SK-N-SH (cell line): ENCODE results near the gene MAP4K4. TPM values are rescaled to one million over a fixed set of nuclear protein-coding genes. Genes with fewer than 3 reads are reported as not detected.

ENCODE experiments used
- CTCF ChIA-PET: fragments of 300-600, 350-600 bp; formaldehyde crosslinking; extraction: SDS; loops from one replicate; lab custom pipeline; 2021; lab: Yijun Ruan, JAX
- POLR2A ChIA-PET: fragments of 350-600 bp; sonication (Branson Sonifier 250); formaldehyde crosslinking; extraction: SDS; loops from one replicate; lab custom pipeline; 2020; ENCODE audit warnings: antibody characterized with exemption, inconsistent platforms; lab: Yijun Ruan, JAX
- DNase-seq: peaks from one replicate; pipeline ENCODE4 v3.0.0; 2012
- H2AFZ ChIP-seq: fragments of 200-600 bp; sonication (generic); 2 replicates; pipeline ENCODE4 v1.8.1; 2016; ENCODE audit warnings: antibody characterized with exemption, mild to moderate bottlenecking, low read depth
- H3F3A ChIP-seq: fragments of 200-600 bp; sonication (generic); replicated peaks from 2 replicates; pipeline ENCODE3; 2016; ENCODE audit warnings: antibody characterized with exemption, mild to moderate bottlenecking; ENCODE audit not compliant: insufficient read depth
- H3K27ac ChIP-seq, 2 experiments: fragments of 200-500 bp in 1 of 2; fragments of 200-600 bp in 1 of 2; sonication (Bioruptor generic) in 1 of 2; sonication (generic), shearing (Covaris generic) in 1 of 2; 2 replicates each; pipeline versions ENCODE4 v1.5.1 to v1.6.1; 2014 to 2016; ENCODE audit warnings: low read depth in 2 of 2, inconsistent platforms in 1 of 2, low read length in 1 of 2, mild to moderate bottlenecking in 1 of 2, mixed read lengths in 1 of 2
- H3K27me3 ChIP-seq: fragments of 200-600 bp; sonication (generic), shearing (Covaris generic); 2 replicates; pipeline ENCODE4 v1.6.1; 2016; ENCODE audit warnings: mixed run types; ENCODE audit not compliant: insufficient read depth
- H3K36me3 ChIP-seq, 2 experiments: fragments of 200-500 bp in 1 of 2; fragments of 200-600 bp in 1 of 2; sonication (Bioruptor generic) in 1 of 2; sonication (generic) in 1 of 2; replicated peaks in 1 of 2; 2 replicates each; pipeline versions ENCODE3 to v1.5.1; 2014 to 2016; ENCODE audit warnings: low read length in 1 of 2, mild to moderate bottlenecking in 1 of 2; ENCODE audit not compliant: insufficient read depth in 2 of 2, control insufficient read depth in 1 of 2
- H3K4me1 ChIP-seq, 2 experiments: fragments of 200-500 bp in 1 of 2; fragments of 200-600 bp in 1 of 2; sonication (Bioruptor generic) in 1 of 2; sonication (generic), shearing (Covaris generic) in 1 of 2; 2 replicates each; pipeline versions ENCODE4 v1.5.1 to v1.6.1; 2014 to 2016; ENCODE audit warnings: low read depth in 1 of 2, low read length in 1 of 2, mixed run types in 1 of 2; ENCODE audit not compliant: insufficient read depth in 2 of 2, control insufficient read depth in 1 of 2
- H3K4me2 ChIP-seq: fragments of 200-600 bp; sonication (generic), shearing (Covaris generic); 2 replicates; pipeline ENCODE4 v1.6.1; 2017; ENCODE audit warnings: mixed run types
- H3K4me3 ChIP-seq, 2 experiments: fragments of 200-500 bp in 1 of 2; fragments of 200-600 bp in 1 of 2; sonication (Bioruptor generic) in 1 of 2; sonication (generic), shearing (Covaris generic) in 1 of 2; 2 replicates each; pipeline versions ENCODE4 v1.5.1 to v1.8.1; 2014 to 2016; ENCODE audit warnings: low read depth in 2 of 2, inconsistent platforms in 1 of 2, low read length in 1 of 2, mild to moderate bottlenecking in 1 of 2, mixed read lengths in 1 of 2, moderate library complexity in 1 of 2
- H3K79me2 ChIP-seq: fragments of 200-600 bp; sonication (generic); 2 replicates; pipeline ENCODE4 v1.8.1; 2017; ENCODE audit warnings: mild to moderate bottlenecking; ENCODE audit not compliant: insufficient read depth
- H3K9ac ChIP-seq: fragments of 200-600 bp; sonication (generic); 2 replicates; pipeline ENCODE4 v1.6.1; 2017; ENCODE audit warnings: mixed run types
- H3K9me2 ChIP-seq: fragments of 200-600 bp; sonication (generic); 2 replicates; pipeline ENCODE4 v1.6.1; 2017; ENCODE audit warnings: mixed run types
- H3K9me3 ChIP-seq: fragments of 200-600 bp; sonication (generic); 2 replicates; pipeline ENCODE4 v1.6.1; 2017; ENCODE audit warnings: mixed run types, mild to moderate bottlenecking, moderate library complexity
- H4K20me1 ChIP-seq: fragments of 200-600 bp; sonication (generic); 2 replicates; pipeline ENCODE4 v1.6.1; 2017; ENCODE audit warnings: mild to moderate bottlenecking, mixed run types; ENCODE audit not compliant: insufficient read depth
- CHD2 ChIP-seq: fragments of 150-350 bp; IDR thresholded peaks from 2 replicates; pipeline ENCODE4 v1.6.1; 2018; ENCODE audit warnings: low read length; ENCODE audit not compliant: partially characterized antibody
- CTCF ChIP-seq: fragments of 200-600 bp; sonication (generic); IDR thresholded peaks from 2 replicates; pipeline ENCODE4 v1.6.1; 2017; ENCODE audit warnings: antibody characterized with exemption, mild to moderate bottlenecking, moderate library complexity
- ELF1 ChIP-seq: IDR thresholded peaks from 2 replicates; pipeline ENCODE4 v1.4.0; 2012
- EZH2phosphoT487 ChIP-seq: fragments of 200-600 bp; sonication (generic); IDR thresholded peaks from 2 replicates; pipeline ENCODE4 v1.6.1; 2017; ENCODE audit warnings: low read depth, mixed run types, mild to moderate bottlenecking, antibody characterized with exemption, moderate library complexity, borderline replicate concordance
- FOSL2 ChIP-seq: IDR thresholded peaks from 2 replicates; pipeline ENCODE4 v1.4.0; 2012; ENCODE audit warnings: low read depth, mild to moderate bottlenecking, moderate library complexity, borderline replicate concordance
- FOXM1 ChIP-seq: IDR thresholded peaks from 2 replicates; pipeline ENCODE4 v1.4.0; 2012; ENCODE audit warnings: low read depth, mild to moderate bottlenecking
- GABPA ChIP-seq: IDR thresholded peaks from 2 replicates; pipeline ENCODE4 v1.4.0; 2012; ENCODE audit warnings: low read depth, mild to moderate bottlenecking
- GATA2 ChIP-seq: sonication (generic); formaldehyde crosslinking; IDR thresholded peaks from 2 replicates; pipeline ENCODE4 v1.5.0; 2020; ENCODE audit warnings: mild to moderate bottlenecking, missing genetic modification reagents
- JUND ChIP-seq: IDR thresholded peaks from 2 replicates; pipeline ENCODE4 v1.4.0; 2012
- MXI1 ChIP-seq: IDR thresholded peaks from 2 replicates; pipeline ENCODE4 v1.6.1; 2012; ENCODE audit warnings: mild to moderate bottlenecking, low read depth, low read length, improper control_type of control experiment
- NRF1 ChIP-seq: IDR thresholded peaks from 2 replicates; pipeline ENCODE4 v1.6.1; 2012; ENCODE audit warnings: low read depth, mild to moderate bottlenecking, low read length
- POLR2AphosphoS5 ChIP-seq: IDR thresholded peaks from 2 replicates; pipeline ENCODE4 v1.6.1; 2012; ENCODE audit warnings: low read depth, low read length
- RCOR1 ChIP-seq: fragments of 150-350 bp; IDR thresholded peaks from 2 replicates; pipeline ENCODE4 v1.6.1; 2017; ENCODE audit warnings: antibody characterized with exemption, low read length
- RFX5 ChIP-seq: IDR thresholded peaks from 2 replicates; pipeline ENCODE4 v1.6.1; 2012; ENCODE audit warnings: mild to moderate bottlenecking, improper control_type of control experiment, low read length
- RXRA ChIP-seq: IDR thresholded peaks from 2 replicates; pipeline ENCODE4 v1.4.0; 2012; ENCODE audit warnings: low read depth, mild to moderate bottlenecking, borderline replicate concordance
- SIN3A ChIP-seq: IDR thresholded peaks from 2 replicates; pipeline ENCODE4 v1.6.1; 2012; ENCODE audit warnings: low read depth, mild to moderate bottlenecking, low read length, moderate library complexity, borderline replicate concordance
- SMC3 ChIP-seq: IDR thresholded peaks from 2 replicates; pipeline ENCODE4 v1.6.1; 2012; ENCODE audit warnings: low read depth, low read length, improper control_type of control experiment
- TCF12 ChIP-seq: IDR thresholded peaks from 2 replicates; pipeline ENCODE4 v1.4.0; 2012
- TEAD4 ChIP-seq: IDR thresholded peaks from 2 replicates; pipeline ENCODE4 v1.4.0; 2012; ENCODE audit warnings: mild to moderate bottlenecking, borderline replicate concordance; ENCODE audit not compliant: insufficient read depth
- USF1 ChIP-seq: IDR thresholded peaks from 2 replicates; pipeline ENCODE4 v1.4.0; 2012; ENCODE audit warnings: low read depth, borderline replicate concordance
- USF2 ChIP-seq: fragments of 150-350 bp; IDR thresholded peaks from 2 replicates; pipeline ENCODE4 v1.6.1; 2017; ENCODE audit warnings: antibody characterized with exemption, low read length, low read depth, borderline replicate concordance
- YY1 ChIP-seq: IDR thresholded peaks from 2 replicates; pipeline ENCODE4 v1.4.0; 2012; ENCODE audit warnings: low read depth, mild to moderate bottlenecking
- ZBTB33 ChIP-seq: IDR thresholded peaks from 2 replicates; pipeline ENCODE4 v1.4.0; 2012; ENCODE audit warnings: low read depth, borderline replicate concordance
- WGBS: methylation state at CpG from one replicate; pipeline ENCODE4 v1.1.6; 2017; ENCODE audit warnings: low lambda C conversion rate; 5-methylcytosine and 5-hydroxymethylcytosine counted together
- polyA plus RNA-seq, 3 experiments: library from polyadenylated mRNA; depleted of rRNA; stranded (reverse); fragments of >200 nt; gene quantifications; 2 replicates each; pipeline ENCODE4 v1.2.3, GENCODE V29; 2012

Gene MAP4K4
- polyA plus RNA-seq, 1 of the 3 experiments (the other 2 are of a cell fraction), result 72.9 TPM

GRCh38 chr2:101874069-101874468 is 176.6 kb downstream of the MAP4K4 start:
- Histone ChIP-seq H3K9me2 (no peaks in the 10 kb centered on the region), H3K27me3 (no peaks in the 10 kb centered on the region), H3K9me3 (no peaks in the 10 kb centered on the region), H3F3A (peaks cover 6% of the 10 kb centered on the region), H4K20me1 (no peaks in the 10 kb centered on the region), H3K27ac (no peak overlapping the region), H2AFZ (no peak overlapping the region), H3K36me3 (peaks cover 88 to 91% of the 10 kb centered on the region in 2 experiments), H3K4me2 (no peak overlapping the region), H3K79me2 (no peaks in the 10 kb centered on the region), H3K4me1 (no peaks in the 10 kb centered on the region), H3K9ac (no peak overlapping the region)
- no peak for DNase-seq
- POLR2A ChIA-PET, result no interaction called here
- TF ChIP-seq JUND (no peak), POLR2AphosphoS5 (no peak), SIN3A (no peak), FOSL2 (no peak), USF2 (no peak), RFX5 (no peak), SMC3 (no peak), RXRA (no peak), YY1 (no peak), MXI1 (no peak), RCOR1 (no peak), TEAD4 (no peak), TCF12 (no peak), NRF1 (no peak), GABPA (no peak), FOXM1 (no peak)
- TF ChIP-seq, all 33 proteins: peak for 0
- H3K4me3 ChIP-seq, result no peak overlapping the region
- 98% methylated on average over 3 of the region's 3 CpGs for WGBS
- CTCF ChIA-PET, result interaction anchor here (0.5 to 1.5 kb wide), 12 partner anchors 10 to 562 kb away, joined by 3 to 7 read pairs (median 3); no protein-coding TSS in a partner anchor

- Histone ChIP-seq H2AFZ (no peak overlapping the region), H3K27me3 (no peaks in the 10 kb centered on the region), H3K9ac (no peak overlapping the region), H3K27ac (no peak overlapping the region), H3K9me2 (no peaks in the 10 kb centered on the region), H3K36me3 (peaks cover 72 to 82% of the 10 kb centered on the region in 2 experiments), H3K4me3 (no peak overlapping the region), H4K20me1 (peaks cover 12% of the 10 kb centered on the region; the same call in 1 of the 2 replicates), H3K79me2 (peaks cover 21% of the 10 kb centered on the region; the same call in 1 of the 2 replicates), H3F3A (no peaks in the 10 kb centered on the region), H3K4me1 (no peaks in the 10 kb centered on the region; a peak in 1 of 4 replicates), H3K9me3 (no peaks in the 10 kb centered on the region), H3K4me2 (no peak overlapping the region)
- no peak for DNase-seq
- ChIA-PET POLR2A (no interaction called here), CTCF (interaction anchor here (0.7 kb wide), 1 partner anchor 40 kb away, joined by 3 read pairs; no protein-coding TSS in a partner anchor)
- TF ChIP-seq GABPA (no peak), FOSL2 (no peak), ELF1 (no peak), USF1 (no peak), CHD2 (no peak), RXRA (no peak), CTCF (no peak), YY1 (no peak), USF2 (no peak), JUND (no peak), EZH2phosphoT487 (no peak), GATA2 (no peak), ZBTB33 (no peak)
These were observed 182.0 kb downstream of the MAP4K4 start for GRCh38 chr2:101879466-101879865.
